NK-92 (cell line): Measurements from ENCODE around the gene IQSEC3.

ENCODE experiments used
- DNase-seq: peaks from one replicate; lab custom pipeline; 2025; ENCODE audit not compliant: unreplicated experiment; lab: John Stamatoyannopoulos, UW

The IQSEC3 gene

DNA sequence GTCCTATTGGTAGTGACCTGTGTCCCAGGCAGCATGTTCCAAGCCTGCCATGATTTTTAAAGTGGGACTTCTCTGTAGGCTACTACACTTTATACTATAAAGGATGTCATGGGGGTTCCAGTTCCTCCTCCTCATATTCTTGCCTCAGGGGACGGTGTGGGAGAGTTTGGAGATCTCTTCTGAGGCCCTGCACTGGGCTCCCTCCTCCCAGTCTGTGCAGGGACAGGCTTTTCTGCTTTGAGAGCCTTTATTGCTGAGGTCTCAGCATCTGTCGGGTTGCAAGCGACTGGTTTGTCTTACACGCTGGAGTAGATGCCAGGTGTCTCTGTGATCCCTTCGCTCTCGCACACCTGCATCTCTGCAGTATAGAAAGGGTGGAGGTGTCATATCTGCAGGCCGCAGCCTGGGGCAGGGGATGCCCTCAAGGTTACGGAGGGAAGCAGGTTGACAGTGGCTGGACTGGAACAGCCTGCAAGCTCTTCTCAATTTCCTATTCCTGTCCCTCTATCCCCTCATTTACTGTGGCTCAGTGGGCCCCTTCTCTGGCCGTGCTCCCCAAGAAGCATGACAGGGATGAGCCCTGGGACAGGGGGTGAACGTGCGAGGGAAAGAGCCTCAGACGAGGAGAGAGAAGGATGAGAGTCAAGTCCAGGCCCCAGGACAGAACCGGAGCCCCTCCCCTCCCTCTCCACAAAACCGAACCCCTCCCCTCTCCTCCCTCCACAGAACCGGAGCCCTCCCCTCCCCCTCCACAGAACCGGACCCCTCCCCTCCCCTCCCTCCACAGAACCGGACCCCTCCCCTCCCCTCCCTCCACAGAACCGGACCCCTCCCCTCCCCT, 96.1 kb downstream of the IQSEC3 start:
- DNase-seq, result no peak

DNA sequence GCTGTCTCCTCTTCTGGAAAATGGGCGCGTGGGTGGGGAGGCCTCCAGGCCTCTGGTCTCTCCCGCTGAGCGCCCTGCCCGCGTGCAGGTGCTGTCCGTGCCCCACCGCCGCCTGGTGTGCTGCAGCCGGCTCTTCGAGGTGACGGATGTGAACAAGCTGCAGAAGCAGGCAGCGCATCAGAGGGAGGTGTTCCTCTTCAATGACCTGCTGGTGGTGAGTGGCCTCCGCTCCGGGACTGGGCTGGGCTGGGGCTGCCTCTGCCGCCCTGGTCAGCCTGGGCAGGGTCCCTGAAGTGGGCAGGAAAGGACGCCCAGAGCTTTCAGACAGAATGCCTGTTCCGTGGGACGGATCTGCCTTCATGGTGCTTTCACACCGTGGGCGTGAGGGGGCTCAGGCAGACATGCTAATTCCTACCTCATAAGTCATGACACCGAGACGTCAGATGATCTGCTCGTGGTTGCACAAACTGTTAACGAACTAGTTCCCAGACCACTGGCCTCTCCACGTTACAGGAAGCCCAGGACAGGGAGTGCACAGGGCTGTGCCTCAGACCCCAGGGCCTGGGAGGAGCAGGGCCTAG, 96.9 kb downstream of the IQSEC3 start:
- no peak for DNase-seq

DNA sequence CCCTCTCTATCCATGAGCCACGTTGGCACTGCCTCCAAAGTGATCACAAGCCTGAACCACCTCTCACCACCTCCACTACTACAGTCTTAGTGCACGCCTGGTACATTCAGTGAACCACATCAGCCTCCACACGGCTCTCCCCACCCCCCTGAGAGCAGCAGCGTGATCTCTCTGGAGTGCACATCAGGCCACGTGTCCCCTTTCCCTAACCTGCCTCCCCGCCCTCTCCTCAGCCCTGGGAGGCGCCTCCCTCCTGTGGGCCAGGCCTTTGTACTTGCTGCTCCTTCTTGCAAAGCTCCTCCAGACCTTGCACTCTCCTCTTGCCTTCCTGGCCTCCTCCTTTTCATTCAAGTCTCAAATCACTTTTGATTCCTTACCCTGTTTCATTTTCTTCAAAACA, 97.6 kb downstream of the IQSEC3 start:
- no peak for DNase-seq

DNA sequence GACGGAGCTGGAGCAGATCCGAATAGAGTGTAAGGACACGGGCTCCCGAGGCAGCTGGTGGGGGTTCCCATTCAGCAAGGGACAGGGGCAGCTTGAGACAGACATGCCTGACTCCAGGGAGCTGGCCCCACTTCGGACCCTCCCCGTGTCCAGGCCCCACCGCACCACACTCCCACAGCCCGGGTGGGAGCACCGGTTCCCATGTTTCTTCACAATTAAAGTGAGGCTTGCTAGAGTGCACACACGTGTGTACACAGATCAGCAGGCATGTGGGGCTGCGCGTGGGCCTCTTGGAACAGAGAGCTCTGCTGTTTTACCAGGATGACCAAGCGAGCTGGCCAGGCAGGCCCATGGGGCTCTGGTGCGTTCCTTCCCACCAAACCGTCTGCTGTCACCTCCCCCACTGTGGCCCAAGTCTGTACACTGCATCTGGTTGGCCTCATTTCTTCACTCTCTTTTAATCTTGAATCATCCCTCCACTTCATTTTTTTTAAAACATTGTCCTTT, 99.3 kb downstream of the IQSEC3 start:
- DNase-seq, result no peak

DNA sequence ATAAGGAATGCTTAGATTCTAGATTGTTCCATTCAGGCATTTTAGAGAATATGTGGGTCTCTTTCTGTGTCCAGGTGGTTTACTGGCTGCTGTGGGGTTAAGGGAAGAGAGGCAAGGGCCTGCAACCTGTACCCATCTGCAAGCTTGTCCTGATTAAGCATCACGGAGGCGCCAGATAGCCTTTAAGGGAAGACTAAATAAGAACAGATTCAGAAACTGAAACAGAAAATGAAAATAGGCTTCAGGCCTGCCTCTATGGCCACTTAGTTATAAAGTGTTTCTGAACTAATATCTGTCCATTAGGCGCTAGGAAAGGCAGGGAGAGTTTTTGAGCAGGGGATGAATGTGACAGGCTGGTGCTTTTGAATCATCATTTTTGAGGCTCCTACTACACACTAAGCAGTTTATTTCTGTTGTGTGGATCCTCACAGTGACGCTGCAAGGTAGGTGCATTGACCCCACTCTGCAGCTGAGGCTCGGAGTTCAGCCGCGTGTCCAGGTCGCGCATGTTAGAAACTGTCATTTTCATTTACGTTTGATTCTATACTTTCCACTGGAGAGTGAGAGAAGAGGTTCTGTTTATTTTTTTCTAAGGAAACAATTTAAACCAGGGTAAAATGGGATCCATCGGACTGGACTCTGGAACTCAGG, 100.0 kb downstream of the IQSEC3 start:
- DNase-seq, result no peak

DNA sequence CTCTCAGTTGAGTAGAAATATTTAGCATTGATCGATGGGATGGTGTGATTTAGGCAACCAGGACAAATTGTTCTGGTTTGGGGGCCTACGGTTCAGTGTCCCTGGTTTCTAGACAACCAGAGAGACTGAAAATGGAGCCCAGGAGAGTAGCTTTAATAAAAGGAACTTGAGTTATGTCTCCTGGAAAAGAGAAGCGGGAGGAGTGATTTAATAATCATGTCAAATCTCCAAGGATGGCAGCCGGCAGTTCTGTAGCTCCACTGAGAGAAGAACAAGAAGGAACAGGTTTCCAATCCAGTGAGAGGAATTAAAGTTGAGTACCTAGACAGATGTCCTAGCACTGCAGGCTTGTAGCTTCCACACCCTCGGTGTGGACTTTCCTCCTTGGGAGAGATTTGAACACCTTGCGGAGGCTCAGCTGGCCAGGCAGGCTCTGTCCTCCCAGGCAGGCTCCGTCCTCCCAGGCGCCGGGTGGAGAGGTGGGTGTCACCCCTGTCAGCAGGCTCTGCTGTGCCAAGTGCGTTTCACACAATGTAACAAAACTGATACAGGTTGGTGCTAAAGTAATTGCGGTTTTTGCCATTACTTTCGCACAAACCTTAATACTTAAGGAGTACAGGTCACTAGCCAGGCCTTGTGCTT, 101.5 kb downstream of the IQSEC3 start:
- DNase-seq, result no peak

DNA sequence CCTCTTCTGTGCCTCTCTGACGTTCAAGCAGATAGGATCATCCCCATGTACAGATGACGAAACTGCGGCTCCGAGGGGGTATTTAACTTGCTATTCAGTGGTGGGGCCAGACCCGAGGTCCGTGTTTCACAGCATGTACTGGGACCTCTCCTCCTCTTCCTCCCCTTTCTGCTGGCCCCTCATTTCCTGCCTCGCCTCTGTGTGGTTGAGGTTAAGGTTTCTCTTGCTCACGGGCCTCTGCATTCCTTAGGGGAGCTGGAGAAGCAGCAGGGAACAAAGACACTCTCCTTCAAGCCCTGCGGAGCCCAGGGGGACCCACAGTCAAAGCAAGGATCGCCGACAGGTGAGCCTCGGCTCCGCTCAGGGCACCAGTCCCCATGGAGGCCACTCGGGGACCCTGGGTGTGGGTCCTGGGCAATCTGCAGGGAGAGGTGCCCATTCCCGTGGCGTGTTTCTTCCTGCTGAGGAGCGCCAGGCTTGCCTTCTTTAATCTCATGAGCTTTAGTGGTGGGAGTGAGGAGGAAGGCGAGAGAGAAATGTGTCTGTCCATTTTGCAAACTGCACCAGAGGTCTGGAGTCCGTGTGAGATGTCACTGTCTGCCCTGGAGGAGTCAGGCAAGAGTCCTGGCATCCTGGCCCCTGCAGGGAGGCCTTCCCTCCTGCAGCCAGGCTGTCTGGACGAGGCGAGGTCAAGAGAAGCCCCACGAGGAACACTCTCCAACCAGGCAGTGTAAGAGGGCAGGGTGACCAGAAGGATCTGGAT, 102.4 kb downstream of the IQSEC3 start:
- no peak for DNase-seq

DNA sequence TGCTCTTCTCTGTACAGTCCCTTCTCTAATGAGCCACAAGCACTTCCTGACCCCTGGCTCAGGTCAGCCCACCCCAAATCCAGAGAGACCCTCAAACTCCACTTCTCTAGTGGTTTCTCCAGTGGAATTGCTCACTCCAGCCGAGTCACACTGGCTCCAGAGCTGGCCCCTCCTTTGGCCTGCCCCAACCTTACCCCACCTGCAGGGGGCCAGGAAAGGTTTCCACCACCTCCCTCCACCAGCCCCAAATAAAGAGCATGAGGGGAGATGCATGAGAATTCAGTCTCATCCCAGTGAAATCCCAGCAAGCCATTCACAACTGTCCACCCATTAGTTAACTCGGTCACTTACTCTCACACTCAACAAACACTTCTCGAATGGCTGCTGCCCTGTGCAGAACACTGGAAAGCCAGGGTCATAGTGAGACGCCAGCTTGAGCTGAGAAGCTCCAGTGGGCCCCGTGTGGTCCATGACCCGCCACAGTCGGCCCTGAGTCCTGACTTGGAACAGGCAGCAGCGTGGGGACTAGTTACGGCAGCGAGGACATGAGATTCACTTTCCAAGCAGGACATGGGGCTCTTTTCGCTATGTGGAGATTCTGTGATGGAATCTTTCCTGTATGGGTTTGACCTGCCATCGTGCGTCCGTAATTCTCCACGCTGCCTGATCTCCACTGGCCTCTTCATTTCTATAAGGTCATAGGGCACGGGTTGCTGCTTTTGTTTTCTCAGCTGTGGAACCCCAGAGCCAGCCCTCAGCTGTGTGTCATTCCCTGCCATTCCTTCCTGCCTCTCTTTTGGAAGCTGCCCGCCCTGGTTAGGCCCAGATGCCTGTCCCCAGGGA, 103.2 kb downstream of the IQSEC3 start:
- no peak for DNase-seq

DNA sequence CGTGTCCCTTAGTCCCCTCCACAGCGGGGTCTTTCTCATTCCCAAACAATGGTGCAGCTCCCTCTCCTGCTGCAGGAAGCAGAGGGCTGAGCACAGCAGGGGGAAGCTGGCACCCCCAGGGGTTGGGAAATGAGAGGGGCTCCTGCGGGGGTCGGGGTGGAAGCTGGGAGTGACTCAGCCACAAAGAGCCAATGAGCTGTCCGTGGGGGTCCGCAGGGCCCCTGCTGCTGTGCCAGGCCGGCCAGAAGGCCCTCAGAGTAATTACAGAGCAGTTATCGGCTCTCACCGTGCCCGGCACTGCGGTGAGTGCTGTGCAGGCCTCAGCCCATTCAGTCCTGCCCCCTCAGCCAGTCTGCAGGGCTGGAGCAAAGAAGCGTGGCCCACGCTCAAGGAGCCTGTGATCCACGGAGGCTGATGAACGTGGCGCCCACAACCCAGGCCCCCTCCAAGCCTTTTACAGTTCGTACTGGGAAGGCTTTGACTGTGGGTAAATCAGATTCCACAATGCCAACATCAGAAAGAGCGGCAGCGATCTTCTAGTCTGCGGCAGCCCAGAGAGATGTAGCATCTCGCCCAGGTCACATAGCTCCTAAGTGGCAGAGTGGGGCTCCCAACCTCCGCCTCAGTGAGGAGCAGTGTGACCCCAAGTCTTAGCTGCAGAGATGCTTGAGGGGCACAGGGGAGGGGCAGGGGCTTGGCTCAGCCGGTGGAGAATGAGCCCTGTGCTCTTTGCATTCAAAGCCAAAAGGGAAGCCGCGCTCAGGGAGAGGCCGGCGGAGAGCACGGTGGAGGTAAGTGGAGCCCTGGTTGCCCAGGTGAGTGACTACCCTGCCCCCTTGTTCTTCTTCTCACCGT, 104.0 kb downstream of the IQSEC3 start:
- DNase-seq, result no peak

DNA sequence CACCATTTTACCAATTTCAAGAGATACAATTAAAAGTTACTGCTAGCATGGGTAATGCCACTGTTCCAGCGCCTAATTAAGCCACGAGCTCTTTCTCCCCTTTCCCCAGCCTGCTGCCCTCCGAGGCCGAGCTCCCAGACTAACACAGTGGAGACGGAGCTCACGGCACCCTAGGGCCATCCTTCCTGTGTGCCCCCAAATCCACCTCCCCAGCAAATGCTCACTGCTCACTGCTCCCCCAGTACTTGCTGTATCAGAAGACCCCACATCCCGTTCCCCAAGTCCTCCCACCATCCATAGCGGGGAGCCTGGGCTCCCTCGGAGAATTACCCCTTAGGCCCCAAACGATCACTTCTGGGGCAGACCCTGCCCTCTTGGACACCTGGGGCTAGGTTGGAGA, 104.7 kb downstream of the IQSEC3 start:
- no peak for DNase-seq

DNA sequence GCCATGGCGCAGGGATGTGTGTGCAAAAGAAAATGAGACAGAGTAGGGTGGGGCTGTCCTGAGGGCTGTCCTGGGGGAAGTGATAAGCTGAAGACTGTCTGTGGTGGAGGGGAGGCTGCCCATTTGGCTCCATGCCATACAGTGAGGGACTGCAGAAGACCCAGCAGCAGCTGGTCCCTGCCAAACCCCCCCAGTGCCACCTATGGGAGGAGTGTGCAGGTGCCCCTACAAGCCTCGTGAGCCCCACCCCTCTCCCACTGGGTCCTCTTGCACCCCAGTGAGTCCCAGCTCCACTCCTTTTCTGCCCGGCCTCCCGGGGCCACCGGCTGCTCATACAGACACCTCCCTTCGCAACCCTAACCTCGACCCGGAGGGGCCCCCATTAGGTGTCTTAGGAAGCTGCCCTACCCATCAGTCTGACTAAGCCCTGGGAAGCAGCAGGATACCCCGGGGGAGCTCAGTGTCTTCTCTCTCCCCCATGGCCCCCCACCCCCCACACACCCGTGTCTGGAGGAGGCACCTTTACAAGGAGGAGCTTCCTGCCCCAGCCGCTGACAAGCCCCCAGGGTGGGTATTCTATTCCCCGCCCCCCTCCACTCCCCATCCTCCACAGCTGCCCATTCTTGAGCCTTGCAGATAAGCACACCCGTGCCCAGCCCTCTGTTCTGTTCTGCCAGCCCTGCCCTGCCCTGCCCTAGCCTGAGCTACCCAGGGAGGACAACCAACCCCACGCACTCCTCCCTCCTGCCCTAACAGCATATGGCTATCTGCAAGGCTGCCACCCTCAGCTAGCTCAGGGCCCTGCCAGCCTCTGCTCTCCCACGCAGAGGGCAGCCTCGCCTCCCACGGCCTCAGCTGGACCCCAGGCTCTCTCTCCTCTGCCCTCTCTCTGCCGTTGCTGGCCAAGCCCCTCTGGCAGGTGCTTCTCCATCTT, 105.4 kb downstream of the IQSEC3 start:
- DNase-seq, result no peak

DNA sequence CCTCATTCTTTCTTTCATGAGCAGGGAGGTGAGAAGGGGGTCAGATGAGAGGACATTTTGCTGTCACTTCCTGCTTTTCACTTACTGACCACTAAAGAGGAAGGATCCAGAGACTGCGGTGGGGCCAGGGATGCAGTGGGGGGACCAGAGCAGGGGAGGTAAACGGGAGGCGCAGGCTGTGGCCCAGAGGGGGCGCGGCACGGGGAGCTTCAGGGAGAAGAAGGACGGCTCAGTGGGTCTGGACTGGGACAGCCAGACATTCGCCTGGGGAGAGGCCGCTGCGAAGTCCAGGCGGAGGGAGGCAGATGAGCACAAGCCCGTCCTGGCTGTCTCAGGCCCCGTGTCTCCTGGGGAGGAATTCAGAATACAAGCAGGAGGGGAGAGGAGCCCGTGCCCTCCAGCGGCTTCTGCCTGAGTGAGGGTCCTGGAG, 106.2 kb downstream of the IQSEC3 start:
- DNase-seq, result no peak

DNA sequence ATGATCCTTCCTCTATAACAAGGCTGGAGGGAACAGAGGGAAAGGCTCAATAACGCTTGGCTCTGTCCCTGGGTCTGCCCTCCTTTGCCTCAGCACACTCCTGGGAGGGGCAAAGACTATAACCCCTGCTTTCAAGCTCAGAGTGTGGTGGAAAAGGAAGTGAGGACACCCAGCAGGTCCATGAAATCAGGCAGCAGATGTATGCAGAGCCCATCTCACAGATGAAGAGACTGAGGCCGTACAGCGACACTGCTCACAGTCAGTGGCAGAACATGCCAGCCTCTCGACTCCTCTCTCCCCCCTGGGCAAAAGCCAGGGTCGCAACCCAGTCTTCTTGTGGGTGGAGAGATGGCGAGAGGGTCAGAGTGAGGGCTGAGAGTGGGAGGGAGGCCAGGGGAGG, 107.6 kb downstream of the IQSEC3 start:
- no peak for DNase-seq

DNA sequence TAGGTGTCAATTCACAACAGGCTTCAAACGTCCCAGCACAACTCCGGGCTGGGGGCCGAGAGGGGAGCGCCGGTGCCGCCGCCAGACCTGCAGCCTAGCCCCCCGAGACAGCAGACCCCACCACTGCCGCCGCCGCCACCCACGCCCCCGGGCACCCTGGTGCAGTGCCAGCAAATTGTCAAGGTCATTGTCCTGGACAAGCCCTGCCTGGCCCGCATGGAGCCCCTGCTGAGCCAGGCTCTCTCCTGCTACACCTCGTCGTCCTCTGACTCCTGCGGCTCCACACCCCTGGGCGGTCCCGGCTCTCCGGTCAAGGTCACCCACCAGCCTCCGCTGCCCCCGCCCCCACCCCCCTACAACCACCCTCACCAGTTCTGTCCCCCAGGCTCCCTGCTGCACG, 108.0 kb downstream of the IQSEC3 start:
- no peak for DNase-seq

DNA sequence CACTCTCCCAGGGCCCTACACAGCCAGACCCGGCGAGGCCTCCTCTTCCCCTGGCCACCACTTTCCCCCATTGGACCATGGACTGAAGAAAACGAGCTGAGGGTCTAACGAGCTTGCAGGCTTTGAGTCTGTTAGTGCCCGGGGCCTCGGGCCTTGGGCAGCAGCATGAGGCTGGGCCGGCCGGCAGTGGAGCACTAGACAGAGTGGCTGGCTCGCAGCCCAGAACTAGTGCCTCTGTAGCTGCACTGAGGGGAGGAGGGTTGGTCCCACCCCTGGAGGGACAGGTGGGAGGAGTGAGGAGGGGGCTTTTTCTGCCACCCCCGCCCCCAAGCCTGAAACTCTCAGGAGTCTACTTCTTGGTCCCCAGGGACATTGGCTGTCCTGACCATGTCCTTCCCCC, 108.7 kb downstream of the IQSEC3 start:
- DNase-seq, result no peak

DNA sequence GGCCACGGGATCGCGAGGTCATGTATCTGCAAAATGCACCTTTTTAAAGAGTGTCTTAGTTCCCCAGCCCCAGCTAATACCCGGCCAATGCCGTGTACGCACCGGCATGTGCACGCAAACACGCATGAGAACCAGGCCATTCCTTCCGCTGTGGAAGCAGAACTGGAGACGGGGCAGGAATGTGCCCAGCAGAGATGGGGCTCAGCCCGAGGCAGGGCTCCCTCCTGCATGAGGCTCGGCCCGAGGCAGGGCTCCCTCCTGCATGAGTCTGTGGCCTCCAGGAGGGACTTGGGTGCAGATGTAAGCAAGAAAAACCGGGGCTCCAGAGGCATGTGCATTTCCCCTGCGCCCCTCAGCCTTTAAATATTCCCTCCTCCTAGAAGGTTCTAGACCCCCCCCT, 109.2 kb downstream of the IQSEC3 start:
- DNase-seq, result no peak

DNA sequence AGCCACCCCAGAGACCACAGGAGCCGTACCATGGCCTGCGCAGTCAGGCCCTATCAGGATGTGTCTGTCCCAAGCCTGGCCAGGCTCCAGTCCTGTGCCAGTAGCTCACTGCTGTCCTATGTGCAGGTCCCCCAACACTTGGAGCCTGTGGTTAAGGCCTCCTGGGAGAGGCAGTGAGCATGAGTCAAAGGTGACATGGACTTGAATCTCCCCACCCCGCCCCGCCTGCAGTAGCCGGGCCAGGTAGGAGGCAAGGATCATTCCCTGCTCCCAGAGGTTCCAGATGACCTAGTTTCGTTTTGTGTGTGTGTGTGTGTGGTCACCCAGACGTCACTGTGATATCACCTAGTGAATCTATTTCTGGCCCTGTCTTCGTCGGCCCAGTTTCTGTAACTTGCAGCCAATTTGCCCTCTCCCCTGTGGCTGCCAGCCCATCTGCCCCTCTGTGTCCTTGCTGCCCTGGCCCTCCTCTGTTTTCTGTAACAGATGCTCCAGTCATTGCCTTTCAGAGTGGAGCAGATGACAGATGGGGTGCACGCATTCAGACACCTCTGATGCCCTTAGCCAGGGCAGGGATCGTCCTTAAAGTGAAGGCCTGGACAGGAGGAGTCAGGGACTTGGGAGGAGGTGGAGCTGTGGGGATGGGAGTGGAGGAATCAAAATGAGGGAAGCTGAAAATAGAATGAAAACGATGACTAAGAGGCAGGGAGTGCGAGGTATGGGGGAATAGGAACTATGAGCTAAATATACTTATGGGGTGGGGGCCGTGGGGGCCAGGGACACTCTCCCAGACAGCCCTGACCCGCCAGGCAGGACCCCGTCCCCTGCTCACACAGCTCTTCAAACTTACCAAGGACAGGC, 110.0 kb downstream of the IQSEC3 start:
- DNase-seq, result no peak
